CD4-positive, alpha-beta T cell treated with Interleukin-2 at 100 ng/mL for 4 hours (primary cell): ENCODE measurements around the gene NMNAT3.

Experiments
- DNase-seq: peaks from one replicate; pipeline ENCODE4 v3.0.0-alpha.2; 2020; ENCODE audit warnings: low spot score

Gene NMNAT3

DNA sequence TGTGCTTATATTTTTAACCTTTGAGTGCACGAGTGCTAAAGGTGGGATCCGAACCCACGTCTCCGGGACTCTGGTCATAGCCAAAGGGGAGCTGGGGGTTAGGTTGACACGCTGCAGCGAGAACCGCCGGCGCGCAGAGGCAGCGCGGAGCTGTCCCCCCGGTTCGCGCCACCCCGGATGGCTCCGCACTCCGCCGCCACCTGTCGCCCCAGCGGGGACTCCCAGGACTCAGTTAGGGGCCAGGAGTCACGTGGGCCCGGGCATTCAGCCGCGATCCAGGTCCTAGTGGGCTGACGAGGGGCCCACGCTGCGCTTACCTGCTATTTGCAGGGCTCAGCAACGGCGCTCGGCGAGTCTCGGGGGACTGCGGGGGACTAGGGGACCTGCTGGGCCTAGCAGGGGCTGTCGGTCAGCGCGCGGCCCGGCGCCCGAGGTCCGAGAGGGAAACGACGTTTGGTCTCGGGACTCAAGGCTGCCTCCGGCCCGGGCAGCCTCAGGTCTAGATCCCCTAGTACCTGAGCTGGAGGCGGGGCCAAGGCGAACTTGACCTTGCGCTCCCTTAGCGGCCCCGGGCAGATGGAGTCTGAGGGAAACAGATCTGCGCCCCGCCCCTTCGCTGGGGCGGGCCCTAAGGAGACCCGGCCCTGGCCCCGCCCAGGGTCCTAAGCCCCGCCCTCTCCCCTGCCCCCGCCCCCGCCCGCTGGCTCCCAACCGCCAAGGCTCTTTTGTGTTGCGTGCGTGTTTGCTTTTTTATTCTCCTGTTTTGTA, at the start of gene NMNAT3:
TSS of gene NMNAT3 (minus strand) at position 585 of the 768 bp plus-strand sequence. CDS start 50,248 bp downstream, outside the sequence.
- DNase-seq, result peak; percentile 68

DNA sequence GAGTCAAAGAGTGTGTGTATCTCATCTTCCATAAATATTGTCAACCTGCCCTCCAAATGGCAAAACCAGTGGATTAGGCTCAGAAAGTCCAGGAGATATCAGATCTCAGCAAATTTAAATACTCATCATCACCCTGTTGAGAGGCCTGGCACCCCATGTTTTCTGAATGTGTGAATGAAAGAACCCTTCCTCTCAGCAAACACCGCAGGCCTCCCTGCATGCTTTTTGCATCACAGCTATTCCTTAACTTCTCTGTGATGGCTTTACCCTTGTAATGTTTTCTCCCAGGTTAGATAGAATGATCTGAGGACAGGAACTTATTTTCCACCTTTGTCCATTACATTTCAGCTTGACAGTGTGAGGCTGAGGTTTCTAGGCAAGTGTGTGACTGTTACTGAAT, 43.6 kb upstream of the NMNAT3 start:
- DNase-seq, result no peak

GRCh38 chr3:139718415-139718814, 40.6 kb upstream of the NMNAT3 start:
- DNase-seq, result no peak

- no peak for DNase-seq
These were observed 39.2 kb upstream of the NMNAT3 start for GRCh38 chr3:139716908-139717485.

DNA sequence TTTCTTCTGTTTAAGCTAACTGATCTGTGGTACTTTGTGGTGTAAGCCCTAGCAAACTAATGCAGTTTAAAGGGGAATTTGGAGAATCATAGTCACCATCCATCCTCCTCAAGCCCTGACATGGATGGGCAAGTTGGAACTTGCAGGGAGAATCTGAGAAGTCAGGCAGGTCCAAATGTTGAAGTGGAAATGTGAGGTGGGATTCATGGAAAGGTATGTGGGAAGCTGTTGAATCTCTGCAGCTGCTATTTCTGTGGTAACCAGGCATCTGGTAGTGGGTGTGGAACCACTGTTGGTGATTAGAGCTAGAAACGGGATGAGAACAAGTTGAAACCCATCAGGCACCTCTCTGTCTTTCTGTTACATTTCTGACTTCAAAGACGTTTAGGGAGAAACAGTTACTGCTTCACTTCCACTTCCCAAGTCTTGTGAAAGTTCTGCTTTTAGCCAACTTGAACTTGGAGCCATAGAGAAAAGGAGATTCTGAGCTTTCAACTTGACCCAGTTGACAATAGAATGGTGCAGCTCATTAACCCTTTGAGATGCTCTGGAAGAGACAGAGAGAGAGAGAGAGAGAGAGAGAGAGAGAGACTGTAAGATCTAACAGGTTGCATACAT, 38.1 kb upstream of the NMNAT3 start:
- DNase-seq, result no peak

DNA sequence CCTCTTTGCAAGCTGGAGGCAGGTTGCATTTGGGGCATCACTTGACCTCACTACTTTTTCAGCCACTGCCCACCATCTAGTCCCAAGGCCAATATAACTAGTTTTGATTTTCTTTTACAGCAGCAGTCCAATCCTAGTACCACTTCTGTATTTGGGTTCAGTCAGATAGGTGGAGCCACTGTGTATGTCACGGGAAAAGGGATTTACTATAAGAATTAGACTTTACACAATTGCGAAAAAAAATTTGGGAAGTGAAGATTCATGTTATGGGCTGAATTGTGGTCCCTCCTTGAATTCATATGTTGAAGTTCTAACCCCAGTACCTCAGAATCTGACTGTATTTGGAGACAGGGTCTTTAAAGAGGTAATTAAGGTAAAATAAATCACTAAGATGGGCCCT, 37.4 kb upstream of the NMNAT3 start:
- no peak for DNase-seq

GRCh38 chr3:139710212-139710611, 32.4 kb upstream of the NMNAT3 start:
- no peak for DNase-seq

DNA sequence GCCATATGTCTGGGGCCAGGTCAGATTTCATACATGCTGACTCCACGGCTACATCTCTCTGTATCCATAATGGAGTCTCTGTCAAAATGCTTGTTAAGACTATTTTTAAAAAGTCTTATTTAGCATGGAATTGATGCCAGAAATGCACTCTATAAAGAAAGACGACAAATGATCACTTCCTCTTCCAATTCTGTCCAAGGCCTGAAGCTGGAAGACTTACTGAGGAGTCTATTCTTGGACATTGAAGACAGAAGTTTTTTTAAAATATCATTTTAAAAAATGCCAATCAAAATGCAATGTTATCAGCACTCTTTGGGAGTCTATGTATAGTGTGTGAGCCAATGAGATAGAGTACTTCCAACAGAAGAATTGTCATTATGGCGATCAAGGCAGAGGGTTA, 27.9 kb upstream of the NMNAT3 start:
- no peak for DNase-seq

GRCh38 chr3:139696314-139696604, 18.5 kb upstream of the NMNAT3 start:
- no peak for DNase-seq

GRCh38 chr3:139695426-139696313, 17.9 kb upstream of the NMNAT3 start:
- DNase-seq, result no peak

DNA sequence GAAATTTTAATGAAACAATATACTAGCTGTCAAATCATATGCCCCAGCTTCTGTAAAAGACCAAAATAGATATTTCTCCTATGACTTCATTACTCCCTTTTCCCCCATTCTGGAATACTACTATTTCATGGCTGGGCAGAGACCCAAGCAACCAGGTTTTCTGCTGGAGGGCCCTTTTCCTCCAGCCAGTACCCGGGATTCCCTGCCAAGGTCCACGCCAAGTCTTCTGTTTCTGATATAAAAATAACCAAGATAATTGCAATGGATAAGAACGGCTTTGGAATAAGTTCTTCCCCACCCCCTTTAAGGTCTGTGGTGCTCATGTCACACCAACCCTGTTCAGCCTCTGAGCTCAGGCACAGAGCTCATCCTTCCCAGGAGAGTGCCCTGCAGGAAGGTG, 17.2 kb upstream of the NMNAT3 start:
- DNase-seq, result no peak

DNA sequence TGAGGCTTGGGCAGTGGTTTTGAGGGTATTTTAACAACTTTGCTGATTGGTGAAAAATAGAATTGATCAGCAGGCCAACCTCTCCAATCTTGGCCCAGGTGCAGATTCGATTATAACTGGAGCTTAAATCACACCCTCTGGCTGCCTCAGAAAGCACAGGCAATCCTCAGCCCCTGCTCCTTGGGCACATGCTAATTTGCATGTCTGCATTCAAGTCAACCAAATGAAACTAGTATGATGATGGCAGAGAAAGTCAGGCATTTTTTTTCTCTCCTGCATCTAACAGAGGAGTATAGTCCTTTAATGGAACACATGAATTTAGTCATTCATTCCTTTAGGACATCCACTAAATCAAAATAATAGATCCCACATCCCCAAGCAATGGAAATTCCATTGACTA, 16.8 kb upstream of the NMNAT3 start:
- no peak for DNase-seq

DNA sequence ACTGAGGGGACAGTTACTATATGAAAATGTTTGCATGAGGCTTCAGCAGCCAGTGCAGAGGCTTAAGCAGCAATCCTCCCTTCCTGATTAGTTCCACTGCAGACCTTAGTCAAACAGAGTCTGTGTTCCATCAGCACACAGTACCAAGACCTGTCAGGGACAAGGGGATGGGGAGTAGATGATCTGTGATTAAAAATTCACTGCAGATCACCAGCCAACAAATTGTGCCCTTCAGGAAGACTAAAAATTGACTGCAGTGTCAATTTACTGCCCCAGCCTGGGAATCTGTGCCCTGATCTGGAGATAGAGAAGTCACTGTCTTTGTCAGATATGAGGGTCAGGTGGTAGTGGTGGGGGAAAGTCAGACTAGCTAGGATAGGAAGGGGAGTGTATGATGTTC, 13.8 kb upstream of the NMNAT3 start:
- no peak for DNase-seq

GRCh38 chr3:139689708-139690228, 12.0 kb upstream of the NMNAT3 start:
- no peak for DNase-seq

DNA sequence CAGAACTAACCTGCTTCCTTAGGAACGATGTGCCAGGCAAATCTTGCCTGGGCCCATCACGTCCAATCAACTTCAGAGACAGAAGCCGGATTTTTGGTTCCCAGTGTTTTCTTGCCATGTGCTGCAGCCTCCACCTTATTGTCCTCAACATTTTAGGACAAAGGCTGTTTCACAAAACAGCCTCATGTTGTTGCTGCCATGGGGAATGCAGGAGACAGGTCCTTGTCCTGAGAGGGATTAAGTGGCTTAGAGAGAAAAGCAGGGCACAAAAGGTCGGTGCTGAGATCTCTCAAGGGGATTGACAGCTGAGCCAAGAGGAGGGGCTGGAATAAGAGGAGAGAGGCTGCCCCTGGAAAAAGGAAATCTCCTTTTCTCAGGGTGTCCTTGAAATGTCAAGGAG, 11.3 kb upstream of the NMNAT3 start:
- DNase-seq, result no peak

GRCh38 chr3:139687431-139687830, 9.7 kb upstream of the NMNAT3 start:
- DNase-seq, result no peak

GRCh38 chr3:139686624-139687023, 8.9 kb upstream of the NMNAT3 start:
- DNase-seq, result no peak

GRCh38 chr3:139686206-139686605, 8.4 kb upstream of the NMNAT3 start:
- no peak for DNase-seq

DNA sequence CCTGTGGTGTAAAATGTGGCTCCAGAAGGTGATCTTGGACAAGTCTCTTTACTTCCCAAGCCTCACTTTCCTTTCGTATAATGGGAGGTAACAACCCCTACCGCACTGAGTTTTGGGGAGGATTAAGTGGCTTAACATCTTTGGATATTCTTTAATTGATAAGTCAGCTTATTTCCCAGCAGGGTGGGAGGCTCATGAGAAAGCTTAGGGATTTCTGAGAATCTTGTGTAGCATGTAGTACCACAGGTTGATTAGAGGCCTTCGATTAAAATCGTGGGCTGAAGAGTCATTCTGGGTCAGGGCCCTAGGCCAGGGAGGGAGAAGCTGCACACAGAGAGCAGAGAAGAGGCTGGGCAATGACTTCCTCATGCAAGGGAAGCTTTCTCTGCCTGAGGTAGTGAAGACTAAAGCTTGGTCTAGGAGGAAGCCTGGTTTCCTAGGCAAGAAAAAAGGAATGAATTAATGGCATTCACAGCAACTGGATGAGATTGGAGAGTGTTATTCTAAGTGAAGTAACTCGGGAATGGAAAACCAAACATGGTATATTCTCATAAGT, 1.5 kb upstream of the NMNAT3 start:
- no peak for DNase-seq

DNA sequence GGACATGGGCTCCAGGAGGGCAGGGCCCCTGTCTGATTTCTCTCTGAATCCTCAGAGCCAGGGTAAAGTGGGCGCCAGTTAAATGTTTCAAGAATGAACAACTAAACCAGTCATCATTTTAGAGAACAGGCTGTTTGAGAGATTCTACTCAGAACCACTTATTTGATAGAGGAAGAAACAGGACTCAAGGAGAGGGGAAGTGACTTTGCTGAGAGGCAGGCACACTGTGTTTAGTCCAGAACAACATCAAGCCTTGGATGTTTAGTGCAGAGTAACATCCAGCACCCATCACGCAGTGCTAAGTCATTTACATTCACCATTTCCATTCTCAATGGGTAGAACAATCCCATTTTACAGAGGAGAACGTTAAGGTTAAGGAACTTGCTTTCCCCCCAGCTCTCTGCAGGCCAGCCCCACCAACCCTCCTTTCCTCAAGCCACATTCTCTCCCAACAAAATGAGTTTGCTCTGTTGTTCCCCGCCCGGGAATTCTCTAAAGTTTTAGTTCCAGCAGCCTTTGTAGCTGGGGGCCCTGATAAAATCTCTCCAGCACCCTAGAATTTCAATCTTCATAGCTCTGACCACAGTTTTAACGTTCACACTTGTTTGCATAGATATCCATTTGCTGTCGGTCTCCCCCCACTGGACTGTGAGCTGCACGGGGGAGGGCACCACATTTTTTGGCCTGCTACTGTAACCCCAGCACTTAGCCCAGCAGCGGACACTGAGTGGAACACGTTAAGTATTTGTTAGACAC, 962 bp downstream of the NMNAT3 start:
- DNase-seq, result no peak

DNA sequence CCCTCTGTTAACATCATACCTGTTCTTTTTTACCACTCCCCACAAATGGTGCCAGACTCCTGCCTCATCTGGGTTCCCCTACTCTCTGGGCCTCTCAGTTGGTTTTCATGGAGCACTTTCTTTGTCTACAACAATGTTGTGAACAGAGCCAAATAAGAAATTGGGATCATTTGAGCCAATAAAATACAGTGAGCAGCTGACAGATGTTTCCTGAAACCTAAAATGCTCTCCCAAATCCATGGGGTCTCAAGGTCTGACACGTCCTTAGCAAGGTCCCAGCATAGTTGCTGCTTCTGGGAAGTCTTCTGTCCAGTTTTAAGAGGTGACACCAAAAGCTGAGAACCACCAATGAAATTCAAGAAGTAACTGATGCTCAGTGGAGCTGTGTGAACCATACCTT, 1.7 kb downstream of the NMNAT3 start:
- no peak for DNase-seq
